Measurements from ENCODE around the gene NECTIN3.

DNA sequence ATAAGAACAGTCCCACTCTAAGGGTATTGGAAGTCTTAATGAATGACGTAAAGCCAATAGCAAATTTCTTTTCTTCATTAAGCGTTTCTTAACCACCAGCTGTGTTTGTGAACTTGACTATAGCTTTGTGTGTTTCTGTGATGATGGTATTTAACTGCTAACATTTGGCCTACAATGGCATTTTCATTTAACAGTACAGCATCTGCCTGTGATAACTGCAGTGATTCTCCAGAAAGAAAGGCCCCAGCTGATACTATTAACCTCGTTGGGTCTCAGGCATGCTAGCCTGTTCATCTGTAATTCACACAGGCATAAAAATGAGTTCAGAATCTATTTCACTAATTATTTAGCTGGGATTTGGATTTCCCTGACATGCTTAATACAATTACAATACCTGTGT lies 121.9 kb downstream of the NECTIN3 start:
- TF ChIP-seq CEBPB (IDR thresholded peaks at IDR 0.05) (no peak), TCF12 (IDR thresholded peaks at IDR 0.05; ENCODE audit: low read depth) (no peak), YY1 (IDR thresholded peaks at IDR 0.05; ENCODE audit: low read depth) (no peak), EP300 (IDR thresholded peaks at IDR 0.05; ENCODE audit: borderline replicate concordance) (no peak), RAD21 (IDR thresholded peaks at IDR 0.05; ENCODE audit: low read depth) (no peak), NFIC (IDR thresholded peaks at IDR 0.05) (no peak), TAF1 (IDR thresholded peaks at IDR 0.05; ENCODE audit: low read depth) (no peak), EGR1 (IDR thresholded peaks at IDR 0.05) (no peak), CREB1 (IDR thresholded peaks at IDR 0.05; ENCODE audit: low read depth) (no peak), TEAD4 (IDR thresholded peaks at IDR 0.05) (no peak)
- TF ChIP-seq, protein P1, sequence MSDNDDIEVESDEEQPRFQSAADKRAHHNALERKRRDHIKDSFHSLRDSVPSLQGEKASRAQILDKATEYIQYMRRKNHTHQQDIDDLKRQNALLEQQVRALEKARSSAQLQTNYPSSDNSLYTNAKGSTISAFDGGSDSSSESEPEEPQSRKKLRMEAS (IDR thresholded peaks at IDR 0.05), result no peak
- TF ChIP-seq, protein P2, sequence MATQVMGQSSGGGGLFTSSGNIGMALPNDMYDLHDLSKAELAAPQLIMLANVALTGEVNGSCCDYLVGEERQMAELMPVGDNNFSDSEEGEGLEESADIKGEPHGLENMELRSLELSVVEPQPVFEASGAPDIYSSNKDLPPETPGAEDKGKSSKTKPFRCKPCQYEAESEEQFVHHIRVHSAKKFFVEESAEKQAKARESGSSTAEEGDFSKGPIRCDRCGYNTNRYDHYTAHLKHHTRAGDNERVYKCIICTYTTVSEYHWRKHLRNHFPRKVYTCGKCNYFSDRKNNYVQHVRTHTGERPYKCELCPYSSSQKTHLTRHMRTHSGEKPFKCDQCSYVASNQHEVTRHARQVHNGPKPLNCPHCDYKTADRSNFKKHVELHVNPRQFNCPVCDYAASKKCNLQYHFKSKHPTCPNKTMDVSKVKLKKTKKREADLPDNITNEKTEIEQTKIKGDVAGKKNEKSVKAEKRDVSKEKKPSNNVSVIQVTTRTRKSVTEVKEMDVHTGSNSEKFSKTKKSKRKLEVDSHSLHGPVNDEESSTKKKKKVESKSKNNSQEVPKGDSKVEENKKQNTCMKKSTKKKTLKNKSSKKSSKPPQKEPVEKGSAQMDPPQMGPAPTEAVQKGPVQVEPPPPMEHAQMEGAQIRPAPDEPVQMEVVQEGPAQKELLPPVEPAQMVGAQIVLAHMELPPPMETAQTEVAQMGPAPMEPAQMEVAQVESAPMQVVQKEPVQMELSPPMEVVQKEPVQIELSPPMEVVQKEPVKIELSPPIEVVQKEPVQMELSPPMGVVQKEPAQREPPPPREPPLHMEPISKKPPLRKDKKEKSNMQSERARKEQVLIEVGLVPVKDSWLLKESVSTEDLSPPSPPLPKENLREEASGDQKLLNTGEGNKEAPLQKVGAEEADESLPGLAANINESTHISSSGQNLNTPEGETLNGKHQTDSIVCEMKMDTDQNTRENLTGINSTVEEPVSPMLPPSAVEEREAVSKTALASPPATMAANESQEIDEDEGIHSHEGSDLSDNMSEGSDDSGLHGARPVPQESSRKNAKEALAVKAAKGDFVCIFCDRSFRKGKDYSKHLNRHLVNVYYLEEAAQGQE (IDR thresholded peaks at IDR 0.05; ENCODE audit: low read depth), result no peak

All from Ishikawa (cell line).